HepG2 (cell line): Measurements from ENCODE around the gene DNM3.
A peak's percentile ranks its signal among the peaks of the same experiment; 100 is the strongest.

Experiments
- CEBPB ChIP-seq: IDR thresholded peaks from 2 replicates; pipeline ENCODE4 v1.6.1; 2011; ENCODE audit warnings: low read depth, low read length, improper control_type of control experiment, borderline replicate concordance
- TF ChIP-seq, protein P1 (sequence below): sonication (generic); formaldehyde crosslinking; IDR thresholded peaks from 2 replicates; pipeline ENCODE4 v1.5.0; 2020; ENCODE audit warnings: mild to moderate bottlenecking, missing genetic modification reagents, moderate library complexity

DNA sequence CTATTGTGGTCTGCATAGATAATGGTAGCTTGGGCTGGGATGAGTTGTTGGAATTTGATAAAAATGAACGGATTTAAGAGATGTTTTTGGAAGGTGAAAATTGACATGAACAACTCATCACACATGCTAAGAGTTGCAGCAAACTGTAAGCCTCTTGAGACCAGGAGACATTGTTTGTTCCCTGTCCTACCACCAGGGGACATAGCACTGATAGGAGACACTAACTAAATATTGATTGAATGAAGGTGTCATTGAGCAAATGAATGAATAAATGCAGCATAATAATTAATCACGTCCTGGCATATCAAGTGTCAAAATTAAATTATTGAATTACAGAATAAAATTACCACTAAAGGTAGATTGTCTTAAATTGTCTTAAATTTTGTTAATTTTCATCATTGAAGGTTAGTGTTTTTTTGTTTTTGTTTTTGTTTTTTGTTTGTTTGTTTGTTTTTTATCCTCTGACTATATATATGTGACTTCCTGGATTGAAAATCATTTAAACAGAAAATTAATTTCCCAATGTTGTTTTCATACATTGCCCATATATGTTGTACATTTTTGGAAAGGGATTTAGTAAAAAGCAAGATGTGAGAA is 293.9 kb downstream of the DNM3 start:
- TF ChIP-seq, protein P1, sequence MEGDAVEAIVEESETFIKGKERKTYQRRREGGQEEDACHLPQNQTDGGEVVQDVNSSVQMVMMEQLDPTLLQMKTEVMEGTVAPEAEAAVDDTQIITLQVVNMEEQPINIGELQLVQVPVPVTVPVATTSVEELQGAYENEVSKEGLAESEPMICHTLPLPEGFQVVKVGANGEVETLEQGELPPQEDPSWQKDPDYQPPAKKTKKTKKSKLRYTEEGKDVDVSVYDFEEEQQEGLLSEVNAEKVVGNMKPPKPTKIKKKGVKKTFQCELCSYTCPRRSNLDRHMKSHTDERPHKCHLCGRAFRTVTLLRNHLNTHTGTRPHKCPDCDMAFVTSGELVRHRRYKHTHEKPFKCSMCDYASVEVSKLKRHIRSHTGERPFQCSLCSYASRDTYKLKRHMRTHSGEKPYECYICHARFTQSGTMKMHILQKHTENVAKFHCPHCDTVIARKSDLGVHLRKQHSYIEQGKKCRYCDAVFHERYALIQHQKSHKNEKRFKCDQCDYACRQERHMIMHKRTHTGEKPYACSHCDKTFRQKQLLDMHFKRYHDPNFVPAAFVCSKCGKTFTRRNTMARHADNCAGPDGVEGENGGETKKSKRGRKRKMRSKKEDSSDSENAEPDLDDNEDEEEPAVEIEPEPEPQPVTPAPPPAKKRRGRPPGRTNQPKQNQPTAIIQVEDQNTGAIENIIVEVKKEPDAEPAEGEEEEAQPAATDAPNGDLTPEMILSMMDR, result peak; percentile 49
- no peak for TF ChIP-seq CEBPB
